GM12878 (cell line): ENCODE measurements around the gene ATP10D. TPM values are rescaled to one million over a fixed set of nuclear protein-coding genes. Genes with fewer than 3 reads are reported as not detected.

Experiments used
- BCLAF1 ChIP-seq: fragments of 450-650 bp; IDR thresholded peaks from 2 replicates; pipeline ENCODE4 v1.6.1; 2017; ENCODE audit warnings: antibody characterized with exemption, mild to moderate bottlenecking, moderate library complexity
- CEBPB ChIP-seq, 2 experiments: fragments of 150-350 bp in 1 of 2; IDR thresholded peaks; 2 replicates each; pipeline ENCODE4 v1.6.1; 2012 to 2014; ENCODE audit warnings: low read depth in 2 of 2, low read length in 2 of 2, borderline replicate concordance in 1 of 2, inconsistent platforms in 1 of 2
- CEBPZ ChIP-seq: fragments of 150-350 bp; IDR thresholded peaks from 2 replicates; pipeline ENCODE4 v1.6.1; 2016; ENCODE audit warnings: low read depth, low read length
- MLLT1 ChIP-seq: fragments of 450-650 bp; IDR thresholded peaks from 2 replicates; pipeline ENCODE4 v1.6.1; 2016; ENCODE audit warnings: mild to moderate bottlenecking
- NBN ChIP-seq: fragments of 450-650 bp; IDR thresholded peaks from 2 replicates; pipeline ENCODE4 v1.6.1; 2016
- POLR2A ChIP-seq: IDR thresholded peaks from 2 replicates; pipeline ENCODE4 v1.6.1; 2011; ENCODE audit warnings: low read depth, mild to moderate bottlenecking, low read length
- ZSCAN29 ChIP-seq: fragments of 450-650 bp; IDR thresholded peaks from 2 replicates; pipeline ENCODE4 v1.6.1; 2017; ENCODE audit warnings: mild to moderate bottlenecking, moderate library complexity
- polyA plus RNA-seq, 11 experiments: library from polyadenylated mRNA; depleted of rRNA in 4 of 11; unstranded in 6 of 11; stranded (reverse) in 5 of 11; fragments of >200 nt; fragmentation: Nextera tagmentation in 4 of 11; fragmentation: Illumina TruSeq in 1 of 11; extraction: Ambion mirVana in 4 of 11; extraction: Trizol in 1 of 11; gene quantifications; 1 replicate in 1 of 11; 2 replicates in 10 of 11; pipeline versions ENCODE4 v1.2.1 to v1.2.3, GENCODE V29; 2011 to 2016; ENCODE audit warnings: inconsistent platforms in 2 of 11, missing spikeins in 2 of 11, low read depth in 1 of 11
- total RNA-seq, 4 experiments: library from RNA; depleted of rRNA in 3 of 4; stranded (reverse); fragments of >200 nt in 3 of 4; fragmentation: Illumina TruSeq in 1 of 4; extraction: Trizol in 1 of 4; gene quantifications; 2 replicates each; pipeline versions ENCODE4 v1.2.1 to v1.2.3, GENCODE V29; 2013 to 2021
- TF ChIP-seq, protein P1 (sequence below): fragments of 450-650 bp; IDR thresholded peaks from 2 replicates; pipeline ENCODE4 v1.6.1; 2014; ENCODE audit warnings: mild to moderate bottlenecking
- TF ChIP-seq, protein P2 (sequence below): IDR thresholded peaks from 2 replicates; pipeline ENCODE4 v1.6.1; 2011; ENCODE audit warnings: borderline replicate concordance, low read depth, mild to moderate bottlenecking, moderate library complexity, low read length; ENCODE audit not compliant: insufficient read depth, poor library complexity, severe bottlenecking
- TF ChIP-seq, protein P3 (sequence below): fragments of 450-650 bp; formaldehyde crosslinking; IDR thresholded peaks from 2 replicates; pipeline ENCODE4 v1.4.0; 2022; ENCODE audit warnings: mild to moderate bottlenecking, moderate library complexity
- TF ChIP-seq, protein P4 (sequence below): fragments of 150-350 bp; IDR thresholded peaks from 2 replicates; pipeline ENCODE4 v1.6.1; 2014; ENCODE audit warnings: mild to moderate bottlenecking, low read depth, low read length
- TF ChIP-seq, protein P5 (sequence below): IDR thresholded peaks from 2 replicates; pipeline ENCODE4 v1.6.1; 2012; ENCODE audit warnings: low read depth, low read length, improper control_type of control experiment

The ATP10D gene
- total and polyA plus RNA-seq, 10 of the 15 experiments (the other 5 are each of a cell fraction or from before 2014, with no cell fraction given) = 10.2 to 50.3 (median 19.1) TPM

DNA sequence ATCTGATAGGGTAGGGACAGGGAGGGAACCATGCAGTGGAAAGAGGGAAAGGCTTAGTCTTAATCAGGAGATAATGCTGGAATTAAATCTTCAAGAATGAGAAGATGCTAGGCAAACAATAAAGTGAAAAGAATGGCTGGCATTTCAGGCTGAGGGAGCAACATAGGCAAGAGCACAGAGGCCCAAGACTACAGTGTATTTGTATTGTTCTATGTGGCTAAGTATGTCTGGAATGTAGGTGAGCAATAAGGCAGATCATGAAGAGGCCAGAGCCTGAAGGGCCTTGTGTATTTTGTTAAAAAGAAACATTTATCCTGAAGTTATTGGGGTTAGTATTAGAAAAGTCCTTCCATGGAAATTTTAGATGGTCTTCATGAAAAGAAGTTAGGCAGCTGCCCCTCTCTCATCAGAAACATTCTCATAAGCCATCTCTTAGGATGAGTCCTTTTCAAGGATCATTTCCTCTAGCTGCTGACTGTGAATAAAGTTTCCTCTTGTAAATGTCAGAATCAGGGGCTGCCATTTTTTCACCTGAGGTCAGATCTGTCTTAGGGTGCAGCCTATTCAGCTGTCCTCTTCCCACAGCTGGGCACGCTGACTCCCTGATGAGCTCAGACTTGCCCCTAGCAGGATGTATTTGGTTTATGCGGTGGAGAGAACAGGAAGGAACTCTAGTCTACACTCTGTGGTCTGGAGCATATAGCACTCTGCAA lies 46.3 kb downstream of the ATP10D start (continued):
- TF ChIP-seq, protein P1, sequence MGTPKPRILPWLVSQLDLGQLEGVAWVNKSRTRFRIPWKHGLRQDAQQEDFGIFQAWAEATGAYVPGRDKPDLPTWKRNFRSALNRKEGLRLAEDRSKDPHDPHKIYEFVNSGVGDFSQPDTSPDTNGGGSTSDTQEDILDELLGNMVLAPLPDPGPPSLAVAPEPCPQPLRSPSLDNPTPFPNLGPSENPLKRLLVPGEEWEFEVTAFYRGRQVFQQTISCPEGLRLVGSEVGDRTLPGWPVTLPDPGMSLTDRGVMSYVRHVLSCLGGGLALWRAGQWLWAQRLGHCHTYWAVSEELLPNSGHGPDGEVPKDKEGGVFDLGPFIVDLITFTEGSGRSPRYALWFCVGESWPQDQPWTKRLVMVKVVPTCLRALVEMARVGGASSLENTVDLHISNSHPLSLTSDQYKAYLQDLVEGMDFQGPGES = no peak
- no peak for TF ChIP-seq CEBPB (IDR thresholded peaks at IDR 0.05; ENCODE audit: borderline replicate concordance in 1 of 2, low read depth in 2 of 2, low read length in 2 of 2)
- no peak for TF ChIP-seq CEBPZ
- TF ChIP-seq ZSCAN29 = no peak
- TF ChIP-seq, protein P2, sequence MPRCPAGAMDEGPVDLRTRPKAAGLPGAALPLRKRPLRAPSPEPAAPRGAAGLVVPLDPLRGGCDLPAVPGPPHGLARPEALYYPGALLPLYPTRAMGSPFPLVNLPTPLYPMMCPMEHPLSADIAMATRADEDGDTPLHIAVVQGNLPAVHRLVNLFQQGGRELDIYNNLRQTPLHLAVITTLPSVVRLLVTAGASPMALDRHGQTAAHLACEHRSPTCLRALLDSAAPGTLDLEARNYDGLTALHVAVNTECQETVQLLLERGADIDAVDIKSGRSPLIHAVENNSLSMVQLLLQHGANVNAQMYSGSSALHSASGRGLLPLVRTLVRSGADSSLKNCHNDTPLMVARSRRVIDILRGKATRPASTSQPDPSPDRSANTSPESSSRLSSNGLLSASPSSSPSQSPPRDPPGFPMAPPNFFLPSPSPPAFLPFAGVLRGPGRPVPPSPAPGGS = no peak
- TF ChIP-seq NBN = no peak
- peak; percentile 58; the same call in 1 of the 2 replicates for TF ChIP-seq MLLT1
- TF ChIP-seq, protein P3, sequence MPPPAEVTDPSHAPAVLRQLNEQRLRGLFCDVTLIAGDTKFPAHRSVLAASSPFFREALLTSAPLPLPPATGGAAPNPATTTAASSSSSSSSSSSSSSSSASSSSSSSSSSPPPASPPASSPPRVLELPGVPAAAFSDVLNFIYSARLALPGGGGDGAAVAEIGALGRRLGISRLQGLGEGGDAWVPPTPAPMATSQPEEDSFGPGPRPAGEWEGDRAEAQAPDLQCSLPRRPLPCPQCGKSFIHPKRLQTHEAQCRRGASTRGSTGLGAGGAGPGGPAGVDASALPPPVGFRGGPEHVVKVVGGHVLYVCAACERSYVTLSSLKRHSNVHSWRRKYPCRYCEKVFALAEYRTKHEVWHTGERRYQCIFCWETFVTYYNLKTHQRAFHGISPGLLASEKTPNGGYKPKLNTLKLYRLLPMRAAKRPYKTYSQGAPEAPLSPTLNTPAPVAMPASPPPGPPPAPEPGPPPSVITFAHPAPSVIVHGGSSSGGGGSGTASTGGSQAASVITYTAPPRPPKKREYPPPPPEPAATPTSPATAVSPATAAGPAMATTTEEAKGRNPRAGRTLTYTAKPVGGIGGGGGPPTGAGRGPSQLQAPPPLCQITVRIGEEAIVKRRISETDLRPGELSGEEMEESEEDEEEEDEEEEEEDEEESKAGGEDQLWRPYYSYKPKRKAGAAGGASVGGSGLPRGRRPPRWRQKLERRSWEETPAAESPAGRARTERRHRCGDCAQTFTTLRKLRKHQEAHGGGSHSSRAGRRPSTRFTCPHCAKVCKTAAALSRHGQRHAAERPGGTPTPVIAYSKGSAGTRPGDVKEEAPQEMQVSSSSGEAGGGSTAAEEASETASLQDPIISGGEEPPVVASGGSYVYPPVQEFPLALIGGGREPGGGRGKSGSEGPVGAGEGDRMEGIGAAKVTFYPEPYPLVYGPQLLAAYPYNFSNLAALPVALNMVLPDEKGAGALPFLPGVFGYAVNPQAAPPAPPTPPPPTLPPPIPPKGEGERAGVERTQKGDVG (CRISPR knock-in tag) = no peak
- TF ChIP-seq, protein P4, sequence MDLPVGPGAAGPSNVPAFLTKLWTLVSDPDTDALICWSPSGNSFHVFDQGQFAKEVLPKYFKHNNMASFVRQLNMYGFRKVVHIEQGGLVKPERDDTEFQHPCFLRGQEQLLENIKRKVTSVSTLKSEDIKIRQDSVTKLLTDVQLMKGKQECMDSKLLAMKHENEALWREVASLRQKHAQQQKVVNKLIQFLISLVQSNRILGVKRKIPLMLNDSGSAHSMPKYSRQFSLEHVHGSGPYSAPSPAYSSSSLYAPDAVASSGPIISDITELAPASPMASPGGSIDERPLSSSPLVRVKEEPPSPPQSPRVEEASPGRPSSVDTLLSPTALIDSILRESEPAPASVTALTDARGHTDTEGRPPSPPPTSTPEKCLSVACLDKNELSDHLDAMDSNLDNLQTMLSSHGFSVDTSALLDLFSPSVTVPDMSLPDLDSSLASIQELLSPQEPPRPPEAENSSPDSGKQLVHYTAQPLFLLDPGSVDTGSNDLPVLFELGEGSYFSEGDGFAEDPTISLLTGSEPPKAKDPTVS = no peak
- TF ChIP-seq, protein P5, sequence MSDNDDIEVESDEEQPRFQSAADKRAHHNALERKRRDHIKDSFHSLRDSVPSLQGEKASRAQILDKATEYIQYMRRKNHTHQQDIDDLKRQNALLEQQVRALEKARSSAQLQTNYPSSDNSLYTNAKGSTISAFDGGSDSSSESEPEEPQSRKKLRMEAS = no peak
- no peak for TF ChIP-seq BCLAF1
- TF ChIP-seq POLR2A = no peak
